Fibroblast of lung (primary cell): ENCODE results near the gene LIN37.

Source experiments
- CTCF ChIP-seq, 2 donors: IDR thresholded peaks in 1 of 2; conservative IDR thresholded peaks in 1 of 2; 1 replicate in 1 of 2; 2 replicates in 1 of 2; pipeline ENCODE4 v1.5.1; 2011 to 2012; ENCODE audit warnings: low read length in 2 of 2, control low read depth in 1 of 2, inconsistent platforms in 1 of 2, low read depth in 1 of 2, mild to moderate bottlenecking in 1 of 2
- EZH2 ChIP-seq: IDR thresholded peaks from 2 replicates; pipeline ENCODE4 v1.5.1; 2012; ENCODE audit warnings: low read length, control low read depth, mild to moderate bottlenecking; ENCODE audit errors: missing control alignments

GRCh38 chr19:35780058-35780457 is 31.7 kb downstream of the LIN37 start:
- TF ChIP-seq CTCF (conservative IDR thresholded peaks at IDR 0.05 in 1 of 2, IDR thresholded peaks at IDR 0.05 in 1 of 2; ENCODE audit: low read depth in 1 of 2, low read length in 2 of 2) (no peak), EZH2 (no peak)
